ENCODE data around the gene PLOD1. TPM values are rescaled to one million over a fixed set of nuclear protein-coding genes. Genes with fewer than 3 reads are reported as not detected.
"Not testable (repeated sequence)": the region's sequence is repeated elsewhere in the genome, so short reads cannot be mapped to it uniquely, and the experiment has no call there.

PLOD1 gene
- total RNA-seq, 3 donors from 2014 or later, result 33.7 to 68.6 (median 35.4) TPM

DNA sequence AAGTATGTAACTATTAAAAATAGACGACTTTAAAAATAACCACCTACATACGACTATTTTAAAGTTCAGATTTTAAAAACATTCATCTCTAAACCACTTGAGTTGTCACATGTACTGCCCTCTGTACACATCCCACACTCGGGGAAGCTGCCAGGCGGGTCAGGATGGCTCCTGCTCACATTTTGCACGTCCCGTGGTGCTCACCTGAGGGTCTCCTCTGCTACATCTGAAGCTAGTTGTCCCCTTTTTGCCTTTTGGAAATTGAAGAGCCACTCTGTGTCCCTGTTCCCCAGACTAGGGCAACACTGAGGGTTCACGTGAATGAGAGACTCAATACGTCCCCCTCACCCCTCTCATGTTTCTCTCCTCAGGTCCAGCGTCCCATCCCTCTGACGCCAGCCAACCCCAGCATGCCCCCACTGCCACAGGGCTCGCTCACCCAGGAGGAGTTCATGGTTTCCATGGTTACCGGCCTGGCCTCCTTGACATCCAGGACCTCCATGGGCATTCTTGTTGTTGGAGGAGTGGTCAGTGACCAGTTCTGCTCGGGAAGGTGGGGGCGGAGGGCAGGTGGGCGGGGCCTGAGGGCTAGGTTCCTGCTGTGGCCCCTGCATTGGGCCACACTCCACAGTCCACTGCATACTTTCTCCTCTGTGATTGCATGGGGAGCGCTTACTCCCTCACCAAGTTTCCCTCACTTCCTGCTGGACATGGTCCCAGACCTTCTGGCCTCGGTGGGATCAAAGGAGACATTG lies 71.8 kb downstream of the PLOD1 start:
- TF ChIP-seq, protein P1, sequence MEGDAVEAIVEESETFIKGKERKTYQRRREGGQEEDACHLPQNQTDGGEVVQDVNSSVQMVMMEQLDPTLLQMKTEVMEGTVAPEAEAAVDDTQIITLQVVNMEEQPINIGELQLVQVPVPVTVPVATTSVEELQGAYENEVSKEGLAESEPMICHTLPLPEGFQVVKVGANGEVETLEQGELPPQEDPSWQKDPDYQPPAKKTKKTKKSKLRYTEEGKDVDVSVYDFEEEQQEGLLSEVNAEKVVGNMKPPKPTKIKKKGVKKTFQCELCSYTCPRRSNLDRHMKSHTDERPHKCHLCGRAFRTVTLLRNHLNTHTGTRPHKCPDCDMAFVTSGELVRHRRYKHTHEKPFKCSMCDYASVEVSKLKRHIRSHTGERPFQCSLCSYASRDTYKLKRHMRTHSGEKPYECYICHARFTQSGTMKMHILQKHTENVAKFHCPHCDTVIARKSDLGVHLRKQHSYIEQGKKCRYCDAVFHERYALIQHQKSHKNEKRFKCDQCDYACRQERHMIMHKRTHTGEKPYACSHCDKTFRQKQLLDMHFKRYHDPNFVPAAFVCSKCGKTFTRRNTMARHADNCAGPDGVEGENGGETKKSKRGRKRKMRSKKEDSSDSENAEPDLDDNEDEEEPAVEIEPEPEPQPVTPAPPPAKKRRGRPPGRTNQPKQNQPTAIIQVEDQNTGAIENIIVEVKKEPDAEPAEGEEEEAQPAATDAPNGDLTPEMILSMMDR (IDR thresholded peaks at IDR 0.05), result no peak

DNA sequence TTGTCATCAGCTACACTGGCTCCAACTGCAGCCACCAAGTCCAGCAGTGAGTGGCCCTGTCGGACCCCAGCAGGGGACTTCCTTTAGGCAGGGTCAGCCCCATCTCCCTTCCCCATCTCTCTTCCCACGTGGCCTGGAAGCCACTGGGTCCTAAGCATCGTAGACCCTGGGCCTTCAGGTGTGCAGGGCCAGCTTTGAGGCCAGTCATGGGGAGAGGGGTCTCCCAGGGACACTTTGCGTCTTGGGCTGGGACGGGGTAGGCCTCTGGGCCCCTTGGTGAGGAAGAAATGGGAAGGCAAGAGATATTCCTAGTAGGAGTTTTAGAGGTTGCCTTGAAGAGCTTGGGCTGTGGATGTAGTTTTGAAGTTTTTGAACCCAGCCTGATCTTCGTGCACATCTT lies 72.7 kb downstream of the PLOD1 start:
- no peak overlapping the region for H3K4me3 ChIP-seq
- peaks cover 19% of the 10 kb centered on the region for H3K36me3 ChIP-seq (ENCODE audit: low read depth)
- intact Hi-C loops (cut with DNase I, micrococcal nuclease), result no loop called here
- ATAC-seq, result no peak
- DNase-seq, result no peak
- no peaks in the 10 kb centered on the region for H3K4me1 ChIP-seq (ENCODE audit: low read depth)
- no peaks in the 10 kb centered on the region for H3K9me3 ChIP-seq
- TF ChIP-seq, protein P1 (IDR thresholded peaks at IDR 0.05), result no peak

More for the DNA sequence above, 71.8 kb downstream of the PLOD1 start:
- no peak overlapping the region for H3K4me3 ChIP-seq
- intact Hi-C loops (cut with DNase I, micrococcal nuclease), result no loop called here
- no peaks in the 10 kb centered on the region for H3K9me3 ChIP-seq
- ATAC-seq, result no peak
- peaks cover 19% of the 10 kb centered on the region for H3K36me3 ChIP-seq (ENCODE audit: low read depth)
- no peak for DNase-seq
- no peaks in the 10 kb centered on the region for H3K4me1 ChIP-seq (ENCODE audit: low read depth)

DNA sequence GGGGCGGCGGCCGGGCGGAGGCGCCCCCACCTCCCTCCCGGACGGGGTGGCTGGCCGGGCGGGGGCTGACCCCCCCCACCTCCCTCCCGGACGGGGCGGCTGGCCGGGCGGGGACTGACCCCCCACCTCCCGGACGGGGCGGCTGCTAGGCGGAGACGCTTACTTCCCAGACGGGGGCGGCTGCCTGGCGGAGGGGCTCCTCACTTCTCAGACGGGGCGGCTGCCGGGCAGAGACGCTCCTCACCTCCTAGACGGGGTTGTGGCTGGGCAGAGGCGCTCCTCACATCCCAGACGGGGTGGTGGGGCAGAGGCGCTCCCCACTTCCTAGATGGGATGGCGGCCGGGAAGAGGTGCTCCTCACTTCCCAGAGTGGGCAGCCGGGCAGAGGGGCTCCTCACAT lies 73.8 kb downstream of the PLOD1 start:
- DNase-seq; H3K4me1 ChIP-seq (ENCODE audit: low read depth); H3K9me3 ChIP-seq; intact Hi-C loops (cut with DNase I, micrococcal nuclease); H3K4me3 ChIP-seq; ATAC-seq: not testable (repeated sequence)
- H3K36me3 ChIP-seq (ENCODE audit: low read depth), result peaks cover 19% of the 10 kb centered on the region

DNA sequence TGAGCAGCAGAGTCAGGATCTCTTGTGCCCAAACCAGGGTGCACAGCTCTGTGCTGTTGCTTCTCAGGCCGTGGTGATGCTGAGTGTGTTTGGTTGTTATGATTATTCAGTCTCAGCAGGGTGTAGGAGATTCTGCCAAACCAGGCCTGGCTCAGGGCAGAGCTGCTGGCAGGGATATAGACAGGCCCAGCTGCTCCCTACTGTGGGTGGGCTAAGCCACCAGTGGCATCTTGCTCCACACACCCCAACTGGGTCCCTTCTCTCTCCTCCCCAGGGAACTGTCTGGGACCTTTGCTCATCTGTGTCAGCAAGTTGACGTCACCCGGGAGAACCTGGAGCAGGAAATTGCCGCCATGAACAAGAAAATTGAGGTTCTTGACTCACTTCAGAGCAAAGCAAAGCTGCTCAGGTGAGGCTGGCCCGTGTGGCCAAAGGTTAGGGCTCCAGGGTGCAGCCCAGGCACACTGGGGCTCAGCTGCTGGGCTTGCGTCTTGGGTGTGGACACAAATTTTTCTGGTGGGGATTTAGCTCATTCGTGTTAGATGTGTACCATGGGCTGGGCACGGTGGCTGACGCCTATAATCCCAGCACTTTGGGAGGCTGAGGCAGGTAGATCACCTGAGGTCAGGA lies 74.9 kb downstream of the PLOD1 start:
- intact Hi-C loops (cut with DNase I, micrococcal nuclease), result no loop called here
- no peaks in the 10 kb centered on the region for H3K4me1 ChIP-seq (ENCODE audit: low read depth)
- TF ChIP-seq, protein P1 (IDR thresholded peaks at IDR 0.05), result no peak
- peaks cover 19% of the 10 kb centered on the region for H3K36me3 ChIP-seq (ENCODE audit: low read depth)
- no peak overlapping the region for H3K4me3 ChIP-seq
- ATAC-seq (peak; percentile 8), DNase-seq (no peak)
- H3K9me3 ChIP-seq, result no peaks in the 10 kb centered on the region

DNA sequence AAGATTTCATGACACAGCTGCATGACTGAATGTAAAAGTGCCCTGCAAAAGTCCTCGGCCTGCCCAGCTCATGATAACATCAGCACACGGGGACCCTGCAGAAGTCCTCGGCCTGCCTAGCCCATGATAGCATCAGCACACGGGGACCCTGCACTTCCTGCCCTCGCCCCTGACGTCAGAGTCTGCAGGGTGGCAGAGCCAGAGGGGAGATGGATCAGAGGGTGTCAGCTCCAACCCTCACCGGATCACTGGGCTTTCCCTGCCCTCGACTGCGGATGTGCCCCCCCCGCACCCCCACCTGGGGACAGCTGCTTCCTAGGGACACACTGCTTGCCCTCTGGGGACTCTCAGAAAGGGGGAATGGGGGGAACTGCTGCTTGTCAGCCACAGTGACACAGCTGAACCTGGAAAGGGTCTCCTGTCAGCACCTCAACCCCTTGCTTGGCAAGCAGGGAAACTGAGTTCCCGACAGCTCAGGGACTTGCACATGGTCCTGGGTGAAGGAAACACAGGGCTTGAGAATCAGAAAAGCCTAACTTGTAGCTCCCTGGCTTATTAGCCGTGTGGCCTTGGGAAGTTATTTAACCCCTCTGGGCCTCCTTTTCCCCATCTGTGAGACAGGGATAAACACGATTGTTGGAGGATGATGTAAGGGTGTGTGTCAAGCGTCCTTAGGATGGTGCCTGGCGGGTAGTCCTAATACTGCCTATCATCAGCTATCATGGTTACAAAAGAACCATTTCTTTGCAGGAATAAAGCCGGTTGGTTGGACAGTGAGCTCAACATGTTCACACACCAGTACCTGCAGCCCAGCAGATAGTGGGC lies 76.4 kb downstream of the PLOD1 start:
- TF ChIP-seq, protein P1 (IDR thresholded peaks at IDR 0.05), result no peak
- Histone ChIP-seq H3K36me3 (ENCODE audit: low read depth) (peaks cover 12% of the 10 kb centered on the region), H3K4me3 (no peak overlapping the region), H3K4me1 (ENCODE audit: low read depth) (no peaks in the 10 kb centered on the region), H3K9me3 (no peaks in the 10 kb centered on the region)
- ATAC-seq (no peak), DNase-seq (no peak)
- intact Hi-C loops (cut with DNase I, micrococcal nuclease), result no loop called here

DNA sequence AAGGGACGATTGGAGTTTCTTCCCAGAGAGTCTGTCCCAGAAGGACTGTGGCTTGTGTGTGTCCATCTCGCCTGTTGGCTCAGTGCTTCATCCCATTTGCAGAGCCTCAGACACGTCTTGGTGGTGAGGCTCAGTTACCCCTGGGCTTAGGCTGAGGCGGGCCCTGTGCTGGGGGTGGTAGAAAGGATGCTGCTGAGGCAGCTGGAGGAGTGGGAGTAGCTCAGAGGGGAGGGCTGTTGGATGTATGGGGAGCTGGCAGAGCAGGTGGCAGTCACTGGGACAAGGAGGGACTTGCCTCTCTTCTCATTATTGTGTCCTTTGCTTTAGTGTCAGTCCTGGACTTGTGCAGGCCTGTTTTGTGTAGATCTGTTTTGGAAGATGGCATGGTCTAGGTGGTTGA lies 77.5 kb downstream of the PLOD1 start:
- intact Hi-C loops (cut with DNase I, micrococcal nuclease), result no loop called here
- TF ChIP-seq, protein P1 (IDR thresholded peaks at IDR 0.05), result no peak
- DNase-seq (no peak), ATAC-seq (no peak)
- no peak overlapping the region for H3K4me3 ChIP-seq
- no peaks in the 10 kb centered on the region for H3K9me3 ChIP-seq
- H3K36me3 ChIP-seq (ENCODE audit: low read depth), result peaks cover 4% of the 10 kb centered on the region
- H3K4me1 ChIP-seq (ENCODE audit: low read depth), result no peaks in the 10 kb centered on the region
